Measurements from ENCODE around the gene ISG15.

Gene ISG15

DNA sequence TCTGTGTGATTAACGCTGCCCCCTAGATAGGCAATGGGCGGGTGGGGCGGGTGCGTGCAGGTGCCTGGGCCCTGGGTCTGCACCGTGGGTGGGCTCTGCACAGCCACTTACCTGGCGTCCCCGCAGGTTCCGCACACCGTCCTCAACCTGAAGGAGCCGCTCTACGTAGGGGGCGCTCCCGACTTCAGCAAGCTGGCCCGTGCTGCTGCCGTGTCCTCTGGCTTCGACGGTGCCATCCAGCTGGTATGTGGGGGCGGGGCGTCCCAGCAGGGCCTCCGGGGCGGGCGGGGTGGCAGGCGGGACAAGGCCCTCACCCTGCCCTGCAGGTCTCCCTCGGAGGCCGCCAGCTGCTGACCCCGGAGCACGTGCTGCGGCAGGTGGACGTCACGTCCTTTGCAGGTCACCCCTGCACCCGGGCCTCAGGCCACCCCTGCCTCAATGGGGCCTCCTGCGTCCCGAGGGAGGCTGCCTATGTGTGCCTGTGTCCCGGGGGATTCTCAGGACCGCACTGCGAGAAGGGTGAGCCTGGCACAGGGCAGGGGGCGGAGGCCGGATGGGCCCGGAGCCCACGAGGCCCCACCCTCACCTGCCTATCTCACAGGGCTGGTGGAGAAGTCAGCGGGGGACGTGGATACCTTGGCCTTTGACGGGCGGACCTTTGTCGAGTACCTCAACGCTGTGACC is 38.0 kb downstream of the ISG15 start:
- no peak overlapping the region for H3K27ac ChIP-seq (ENCODE audit: low read depth, low read length)
- H4K8ac ChIP-seq (ENCODE audit: low read depth, low read length) = no peak overlapping the region
- no peak overlapping the region for H3K4me2 ChIP-seq (ENCODE audit: low read length)
- H3K4ac ChIP-seq (ENCODE audit: low read depth, low read length) = no peak overlapping the region
- H3K9ac ChIP-seq (ENCODE audit: low read length) = no peak overlapping the region
- H4K5ac ChIP-seq (ENCODE audit: low read length) = no peak overlapping the region
- H2BK5ac ChIP-seq (ENCODE audit: low read length) = no peak overlapping the region
- no peak overlapping the region for H3K56ac ChIP-seq (ENCODE audit: low read length)
- no peak overlapping the region for H2AK5ac ChIP-seq (ENCODE audit: low read length)
- H3K18ac ChIP-seq (ENCODE audit: low read length) = no peak overlapping the region
- no peak overlapping the region for H3K23ac ChIP-seq (ENCODE audit: low read length)
- H3K4me3 ChIP-seq (ENCODE audit: low read length) = no peak overlapping the region
- no peak for DNase-seq
- H3K4me1 ChIP-seq (ENCODE audit: control insufficient read depth, low read depth, low read length) = no peaks in the 10 kb centered on the region
- H2BK15ac ChIP-seq (replicated peaks; ENCODE audit: low read depth) = no peak overlapping the region
- no peaks in the 10 kb centered on the region for H3K79me2 ChIP-seq (ENCODE audit: control insufficient read depth, insufficient read depth, low read length)
- no CpG with 5 or more reads among the region's 46 CpGs for WGBS (ENCODE audit: extremely low coverage, insufficient coverage, low lambda C conversion rate)
- H3K27me3 ChIP-seq (ENCODE audit: insufficient read depth, low read length, poor library complexity) = no peaks in the 10 kb centered on the region
- H3K79me1 ChIP-seq (ENCODE audit: low read length) = no peaks in the 10 kb centered on the region
- H2BK120ac ChIP-seq (ENCODE audit: low read depth, low read length) = no peak overlapping the region
- H3K36me3 ChIP-seq (ENCODE audit: control insufficient read depth, insufficient read depth, low read length) = peaks cover 4% of the 10 kb centered on the region

DNA sequence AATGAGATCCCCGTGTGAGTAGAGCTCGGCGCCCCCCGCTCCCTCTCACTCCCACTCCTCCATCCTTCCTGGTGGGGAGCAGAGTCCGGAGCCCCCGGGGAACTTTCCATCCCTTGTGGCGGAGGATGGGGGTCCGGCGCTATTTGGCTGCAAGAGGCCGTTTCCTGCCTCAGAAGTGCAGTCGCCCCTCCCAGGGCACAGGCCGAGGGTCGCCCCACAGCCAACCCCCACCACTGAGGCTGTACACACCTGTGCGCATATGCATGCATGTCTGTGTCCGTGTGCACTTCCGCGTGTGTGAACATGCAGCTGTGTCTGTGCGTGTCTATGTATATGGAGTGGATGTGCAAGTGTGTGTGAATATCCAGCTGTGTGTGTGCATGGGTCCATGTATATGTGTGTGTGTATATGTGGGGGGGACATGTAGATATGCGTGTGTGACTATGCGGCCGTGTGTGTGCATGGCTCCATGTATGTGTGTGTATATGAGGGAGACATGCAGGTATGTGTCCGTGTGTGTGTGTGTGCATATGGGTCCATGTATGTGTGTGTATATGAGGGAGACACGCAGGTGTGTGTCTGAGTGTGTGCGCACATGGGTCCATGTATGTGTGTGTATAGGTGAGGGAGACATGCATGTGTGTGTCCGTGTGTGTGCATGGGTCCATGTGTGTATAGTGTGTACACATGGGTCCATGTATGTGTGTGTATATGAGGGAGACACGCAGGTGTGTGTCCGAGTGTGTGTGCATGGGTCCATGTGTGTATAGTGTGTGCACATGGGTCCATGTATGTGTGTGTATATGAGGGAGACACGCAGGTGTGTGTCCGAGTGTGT is 38.9 kb downstream of the ISG15 start:
- H3K4me3 ChIP-seq (ENCODE audit: low read length) = no peak overlapping the region
- no peak overlapping the region for H3K4ac ChIP-seq (ENCODE audit: low read depth, low read length)
- no peak overlapping the region for H3K9ac ChIP-seq (ENCODE audit: low read length)
- no peak overlapping the region for H3K27ac ChIP-seq (ENCODE audit: low read depth, low read length)
- peaks cover 4% of the 10 kb centered on the region for H3K36me3 ChIP-seq (ENCODE audit: control insufficient read depth, insufficient read depth, low read length)
- no peak overlapping the region for H3K18ac ChIP-seq (ENCODE audit: low read length)
- H4K5ac ChIP-seq (ENCODE audit: low read length) = no peak overlapping the region
- no peak overlapping the region for H4K8ac ChIP-seq (ENCODE audit: low read depth, low read length)
- no peak overlapping the region for H3K56ac ChIP-seq (ENCODE audit: low read length)
- no peak overlapping the region for H3K4me2 ChIP-seq (ENCODE audit: low read length)
- H2BK120ac ChIP-seq (ENCODE audit: low read depth, low read length) = no peak overlapping the region
- no peak overlapping the region for H2BK5ac ChIP-seq (ENCODE audit: low read length)
- WGBS (ENCODE audit: extremely low coverage, insufficient coverage, low lambda C conversion rate) = no CpG with 5 or more reads among the region's 29 CpGs
- H3K79me1 ChIP-seq (ENCODE audit: low read length) = no peaks in the 10 kb centered on the region
- no peaks in the 10 kb centered on the region for H3K79me2 ChIP-seq (ENCODE audit: control insufficient read depth, insufficient read depth, low read length)
- H2AK5ac ChIP-seq (ENCODE audit: low read length) = no peak overlapping the region
- no peak for DNase-seq
- H3K23ac ChIP-seq (ENCODE audit: low read length) = no peak overlapping the region
- no peak overlapping the region for H2BK15ac ChIP-seq (replicated peaks; ENCODE audit: low read depth)
- no peaks in the 10 kb centered on the region for H3K4me1 ChIP-seq (ENCODE audit: control insufficient read depth, low read depth, low read length)
- H3K27me3 ChIP-seq (ENCODE audit: insufficient read depth, low read length, poor library complexity) = no peaks in the 10 kb centered on the region

DNA sequence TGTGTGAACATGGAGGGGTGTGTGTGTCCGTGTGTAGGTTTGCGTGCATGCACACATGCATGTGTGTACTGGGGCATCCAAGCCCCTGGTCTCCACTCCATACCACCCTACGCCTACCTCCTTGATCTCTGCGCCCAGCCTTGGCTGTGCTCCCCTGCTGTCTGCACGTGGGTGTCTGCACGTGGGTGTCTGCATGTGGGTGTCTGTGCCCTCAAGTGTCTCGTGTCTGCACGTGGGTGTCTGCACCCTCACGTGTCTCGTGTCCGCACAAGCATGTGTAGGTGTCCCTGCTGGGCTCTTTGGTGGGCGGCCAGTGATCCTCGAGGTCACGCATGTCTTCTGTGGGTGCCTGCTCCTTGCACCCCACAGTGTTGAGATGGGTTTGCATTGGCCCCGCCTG is 39.7 kb downstream of the ISG15 start:
- H3K36me3 ChIP-seq (ENCODE audit: control insufficient read depth, insufficient read depth, low read length) = peaks cover 4% of the 10 kb centered on the region
- no peaks in the 10 kb centered on the region for H3K79me1 ChIP-seq (ENCODE audit: low read length)
- no peak overlapping the region for H3K27ac ChIP-seq (ENCODE audit: low read depth, low read length)
- no peak overlapping the region for H3K4me3 ChIP-seq (ENCODE audit: low read length)
- H2BK15ac ChIP-seq (replicated peaks; ENCODE audit: low read depth) = no peak overlapping the region
- no peak overlapping the region for H3K18ac ChIP-seq (ENCODE audit: low read length)
- H2BK120ac ChIP-seq (ENCODE audit: low read depth, low read length) = no peak overlapping the region
- H2BK5ac ChIP-seq (ENCODE audit: low read length) = no peak overlapping the region
- WGBS (ENCODE audit: extremely low coverage, insufficient coverage, low lambda C conversion rate) = no CpG with 5 or more reads among the region's 15 CpGs
- no peak overlapping the region for H3K4me2 ChIP-seq (ENCODE audit: low read length)
- no peak overlapping the region for H4K5ac ChIP-seq (ENCODE audit: low read length)
- H3K56ac ChIP-seq (ENCODE audit: low read length) = no peak overlapping the region
- DNase-seq = no peak
- no peaks in the 10 kb centered on the region for H3K4me1 ChIP-seq (ENCODE audit: control insufficient read depth, low read depth, low read length)
- H3K23ac ChIP-seq (ENCODE audit: low read length) = no peak overlapping the region
- no peaks in the 10 kb centered on the region for H3K79me2 ChIP-seq (ENCODE audit: control insufficient read depth, insufficient read depth, low read length)
- H3K9ac ChIP-seq (ENCODE audit: low read length) = no peak overlapping the region
- no peak overlapping the region for H3K4ac ChIP-seq (ENCODE audit: low read depth, low read length)
- H4K8ac ChIP-seq (ENCODE audit: low read depth, low read length) = no peak overlapping the region
- H2AK5ac ChIP-seq (ENCODE audit: low read length) = no peak overlapping the region
- H3K27me3 ChIP-seq (ENCODE audit: insufficient read depth, low read length, poor library complexity) = no peaks in the 10 kb centered on the region

DNA sequence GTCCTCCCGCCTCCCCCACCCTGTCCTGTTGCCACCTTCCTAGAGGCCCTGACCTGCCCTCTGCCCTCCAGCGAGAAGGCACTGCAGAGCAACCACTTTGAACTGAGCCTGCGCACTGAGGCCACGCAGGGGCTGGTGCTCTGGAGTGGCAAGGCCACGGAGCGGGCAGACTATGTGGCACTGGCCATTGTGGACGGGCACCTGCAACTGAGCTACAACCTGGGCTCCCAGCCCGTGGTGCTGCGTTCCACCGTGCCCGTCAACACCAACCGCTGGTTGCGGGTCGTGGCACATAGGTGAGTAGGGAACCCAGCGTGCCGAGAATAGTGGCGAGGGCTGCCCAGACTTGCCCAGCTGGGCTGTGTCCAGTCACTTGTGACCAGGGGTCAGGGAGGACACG is 40.4 kb downstream of the ISG15 start:
- Histone ChIP-seq H3K18ac (ENCODE audit: low read length) (no peak overlapping the region), H3K27me3 (ENCODE audit: insufficient read depth, low read length, poor library complexity) (no peaks in the 10 kb centered on the region), H3K56ac (ENCODE audit: low read length) (no peak overlapping the region), H3K4ac (ENCODE audit: low read depth, low read length) (no peak overlapping the region), H2AK5ac (ENCODE audit: low read length) (no peak overlapping the region), H2BK120ac (ENCODE audit: low read depth, low read length) (no peak overlapping the region), H3K23ac (ENCODE audit: low read length) (no peak overlapping the region), H3K79me1 (ENCODE audit: low read length) (no peaks in the 10 kb centered on the region), H3K36me3 (ENCODE audit: control insufficient read depth, insufficient read depth, low read length) (peaks cover 4% of the 10 kb centered on the region), H2BK5ac (ENCODE audit: low read length) (no peak overlapping the region), H4K5ac (ENCODE audit: low read length) (no peak overlapping the region), H3K4me1 (ENCODE audit: control insufficient read depth, low read depth, low read length) (no peaks in the 10 kb centered on the region), H3K4me2 (ENCODE audit: low read length) (no peak overlapping the region), H3K27ac (ENCODE audit: low read depth, low read length) (no peak overlapping the region), H3K9ac (ENCODE audit: low read length) (no peak overlapping the region), H2BK15ac (replicated peaks; ENCODE audit: low read depth) (no peak overlapping the region), H3K79me2 (ENCODE audit: control insufficient read depth, insufficient read depth, low read length) (no peaks in the 10 kb centered on the region), H4K8ac (ENCODE audit: low read depth, low read length) (no peak overlapping the region), H3K4me3 (ENCODE audit: low read length) (no peak overlapping the region)
- no peak for DNase-seq
- WGBS (ENCODE audit: extremely low coverage, insufficient coverage, low lambda C conversion rate) = no CpG with 5 or more reads among the region's 18 CpGs

DNA sequence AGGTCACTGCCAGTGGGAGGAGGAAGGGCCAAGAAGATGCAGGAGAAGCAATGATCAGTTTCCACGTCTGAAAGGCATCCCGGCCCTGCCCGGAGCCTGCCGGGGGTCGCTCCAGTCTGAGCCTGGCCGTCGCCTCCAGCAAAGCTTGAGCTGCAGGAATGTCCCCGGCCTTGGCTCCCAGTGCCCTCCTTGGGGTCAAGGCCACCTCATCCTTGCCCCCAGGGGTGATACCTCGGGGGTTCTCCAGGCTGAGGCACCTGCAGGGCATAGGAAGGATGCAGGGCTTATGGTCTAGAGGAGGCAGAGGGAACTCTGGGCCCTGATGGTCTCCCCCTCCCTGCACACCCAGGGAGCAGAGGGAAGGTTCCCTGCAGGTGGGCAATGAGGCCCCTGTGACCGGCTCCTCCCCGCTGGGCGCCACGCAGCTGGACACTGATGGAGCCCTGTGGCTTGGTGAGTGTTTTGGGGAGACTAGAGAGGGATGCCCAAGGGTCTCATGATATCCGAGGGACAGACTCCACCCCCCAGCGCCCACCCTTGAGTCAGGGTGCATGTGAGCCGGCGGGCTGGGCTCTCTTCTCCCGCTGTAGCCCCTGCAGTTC is 40.9 kb downstream of the ISG15 start:
- H3K36me3 ChIP-seq (ENCODE audit: control insufficient read depth, insufficient read depth, low read length) = peaks cover 4% of the 10 kb centered on the region
- no peak overlapping the region for H2BK5ac ChIP-seq (ENCODE audit: low read length)
- no peak overlapping the region for H2AK5ac ChIP-seq (ENCODE audit: low read length)
- H3K9ac ChIP-seq (ENCODE audit: low read length) = no peak overlapping the region
- no peak overlapping the region for H4K5ac ChIP-seq (ENCODE audit: low read length)
- H2BK120ac ChIP-seq (ENCODE audit: low read depth, low read length) = no peak overlapping the region
- no peak overlapping the region for H4K8ac ChIP-seq (ENCODE audit: low read depth, low read length)
- H3K4me3 ChIP-seq (ENCODE audit: low read length) = no peak overlapping the region
- no peak overlapping the region for H3K27ac ChIP-seq (ENCODE audit: low read depth, low read length)
- H3K56ac ChIP-seq (ENCODE audit: low read length) = no peak overlapping the region
- no peak overlapping the region for H3K18ac ChIP-seq (ENCODE audit: low read length)
- H3K27me3 ChIP-seq (ENCODE audit: insufficient read depth, low read length, poor library complexity) = no peaks in the 10 kb centered on the region
- no peak overlapping the region for H3K4ac ChIP-seq (ENCODE audit: low read depth, low read length)
- no peaks in the 10 kb centered on the region for H3K79me2 ChIP-seq (ENCODE audit: control insufficient read depth, insufficient read depth, low read length)
- no peaks in the 10 kb centered on the region for H3K79me1 ChIP-seq (ENCODE audit: low read length)
- no peak overlapping the region for H3K23ac ChIP-seq (ENCODE audit: low read length)
- DNase-seq = no peak
- no peaks in the 10 kb centered on the region for H3K4me1 ChIP-seq (ENCODE audit: control insufficient read depth, low read depth, low read length)
- H3K4me2 ChIP-seq (ENCODE audit: low read length) = no peak overlapping the region
- WGBS (ENCODE audit: extremely low coverage, insufficient coverage, low lambda C conversion rate) = no CpG with 5 or more reads among the region's 18 CpGs
- H2BK15ac ChIP-seq (replicated peaks; ENCODE audit: low read depth) = no peak overlapping the region

All from mesendoderm (in vitro differentiated cells).